K562 (cell line): ENCODE results near the gene DLX2. TPM values are rescaled to one million over a fixed set of nuclear protein-coding genes. Genes with fewer than 3 reads are reported as not detected.

Experiments
- ATAC-seq: fragments of 200-7000 bp; cut with Tn5 transposase; 3 replicates; pipeline ENCODE4 v1.9.1; 2020; ENCODE audit warnings: moderate library complexity
- BruUV-seq: library from RNA; stranded (reverse); fragments of 400-500 nt; replicated peaks from 2 replicates; lab custom pipeline; 2021; lab: Mats Ljungman, UMichigan
- CTCF ChIA-PET: fragments of 300-600 bp; formaldehyde crosslinking; extraction: SDS; loops from one replicate; lab custom pipeline; 2021; ENCODE audit warnings: low intra/inter-chr PET ratio; lab: Yijun Ruan, JAX
- POLR2A ChIA-PET: fragments of 300-600, 350-650 bp; sonication (Branson Sonifier 250); formaldehyde crosslinking; extraction: SDS; loops from one replicate; lab custom pipeline; 2021; ENCODE audit warnings: antibody characterized with exemption, inconsistent platforms; lab: Yijun Ruan, JAX
- DNase-seq, 4 experiments: peaks; one replicate each; pipeline versions ENCODE4 v3.0.0 to v3.0.0-alpha.2; 2011 to 2018; ENCODE audit warnings: low spot score in 3 of 4, mixed read lengths in 3 of 4; ENCODE audit errors: extremely low read depth in 1 of 4
- FAIRE-seq: peaks from 2 replicates; lab custom pipeline; 2011; peaks lifted over from hg19 to GRCh38; lab: Jason Lieb, UNC
- H2AFZ ChIP-seq: 2 replicates; pipeline ENCODE4 v1.6.0; 2011; ENCODE audit warnings: low read depth, low read length, control low read depth, inconsistent platforms
- H3K27ac ChIP-seq: fragments of 200-600 bp; 3 replicates; pipeline ENCODE4 v1.8.0; 2011; ENCODE audit warnings: low read depth, mild to moderate bottlenecking, control low read depth, inconsistent platforms, low read length, moderate library complexity, mixed read lengths; ENCODE audit errors: extremely low read depth
- H3K27me3 ChIP-seq, 2 experiments: fragments of 300-600 bp in 1 of 2; 2 replicates in 1 of 2; 3 replicates in 1 of 2; pipeline versions ENCODE4 v1.6.0 to v1.8.0; 2011; ENCODE audit warnings: inconsistent platforms in 2 of 2, low read length in 2 of 2, mild to moderate bottlenecking in 1 of 2, mixed read lengths in 1 of 2, moderate library complexity in 1 of 2; ENCODE audit not compliant: control insufficient read depth in 2 of 2, insufficient read depth in 2 of 2
- H3K36me3 ChIP-seq: fragments of 300-600 bp; 3 replicates; pipeline ENCODE4 v1.8.0; 2011; ENCODE audit warnings: mild to moderate bottlenecking, low read length, inconsistent platforms; ENCODE audit not compliant: control insufficient read depth, insufficient read depth
- H3K4me1 ChIP-seq, 2 experiments: fragments of 200-600 bp in 1 of 2; replicated peaks in 1 of 2; 2 replicates in 1 of 2; 3 replicates in 1 of 2; pipeline versions ENCODE4 v1.5.1 to v1.8.0; 2011; ENCODE audit warnings: inconsistent platforms in 2 of 2, low read length in 2 of 2, mild to moderate bottlenecking in 1 of 2, mixed read lengths in 1 of 2, moderate library complexity in 1 of 2; ENCODE audit not compliant: control insufficient read depth in 2 of 2, insufficient read depth in 2 of 2
- H3K4me2 ChIP-seq: 2 replicates; pipeline ENCODE4 v1.6.1; 2011; ENCODE audit warnings: low read length, control low read depth, inconsistent platforms, mixed read lengths; ENCODE audit not compliant: insufficient read depth
- H3K4me3 ChIP-seq: fragments of 200-600 bp; sonication (generic), shearing (Covaris generic); 2 replicates; pipeline ENCODE4 v1.5.1; 2016; ENCODE audit warnings: control low read depth, inconsistent platforms
- H3K79me2 ChIP-seq: fragments of 200-600 bp; 3 replicates; pipeline ENCODE4 v1.8.0; 2011; ENCODE audit warnings: low read length, inconsistent platforms; ENCODE audit not compliant: control insufficient read depth, insufficient read depth
- H3K9ac ChIP-seq, 2 experiments: 2 replicates each; pipeline versions ENCODE4 v1.6.0 to v1.6.1; 2011; ENCODE audit warnings: low read depth in 2 of 2, low read length in 2 of 2, control low read depth in 1 of 2, inconsistent platforms in 1 of 2, mild to moderate bottlenecking in 1 of 2, mixed read lengths in 1 of 2; ENCODE audit not compliant: insufficient read depth in 1 of 2
- H3K9me1 ChIP-seq: one replicate; pipeline ENCODE4 v1.6.0; 2011; ENCODE audit warnings: inconsistent platforms, mild to moderate bottlenecking, low read length, moderate library complexity; ENCODE audit not compliant: control insufficient read depth, insufficient read depth
- H3K9me3 ChIP-seq: replicated peaks from 2 replicates; pipeline ENCODE4 v1.5.1; 2011; ENCODE audit warnings: low read depth, low read length, inconsistent platforms; ENCODE audit not compliant: control insufficient read depth, insufficient read depth
- H4K20me1 ChIP-seq: replicated peaks from 2 replicates; pipeline ENCODE4 v1.6.1; 2011; ENCODE audit warnings: low read length, inconsistent platforms, mixed read lengths; ENCODE audit not compliant: control insufficient read depth, insufficient read depth
- KAT8 ChIP-seq: fragments of 450-650 bp; IDR thresholded peaks from 2 replicates; pipeline ENCODE4 v1.6.1; 2016; ENCODE audit warnings: low read depth, mild to moderate bottlenecking
- RBM14 ChIP-seq: fragments of 200-400 bp; formaldehyde crosslinking; IDR thresholded peaks from 2 replicates; pipeline ENCODE4 v1.6.1; 2018; ENCODE audit warnings: low read depth, mild to moderate bottlenecking, low read length, moderate library complexity, borderline replicate concordance; ENCODE audit not compliant: insufficient read depth
- ZNF586 ChIP-seq: fragments of 450-650 bp; formaldehyde crosslinking; conservative IDR thresholded peaks from 2 replicates; pipeline ENCODE4 v1.4.0; 2020; ENCODE audit warnings: mild to moderate bottlenecking, moderate library complexity
- WGBS: fragments of 100-300 bp; shearing (Covaris generic); methylation state at CpG from one replicate; pipeline ENCODE4 v1.1.6; 2016; ENCODE audit warnings: low coverage, mixed read lengths; ENCODE audit not compliant: insufficient coverage; ENCODE audit errors: missing lambda C conversion rate; 5-methylcytosine and 5-hydroxymethylcytosine counted together
- in situ Hi-C: fragments of 300-500 bp; cut with MboI; formaldehyde crosslinking; loops from 4 replicates; pipeline ENCODE4 v1.15.0; 2018; ENCODE audit warnings: inconsistent platforms, mixed read lengths
- intact Hi-C: fragments of 100-400 bp; cut with micrococcal nuclease; formaldehyde crosslinking; loops from 2 replicates; pipeline ENCODE4 v1.14.2; 2022
- polyA plus RNA-seq, 8 experiments: library from polyadenylated mRNA; depleted of rRNA in 4 of 8; stranded (reverse) in 5 of 8; unstranded in 3 of 8; fragments of >200 nt; fragmentation: Nextera tagmentation in 2 of 8; fragmentation: Illumina TruSeq in 1 of 8; extraction: Ambion mirVana in 2 of 8; extraction: Trizol in 1 of 8; gene quantifications; 2 replicates each; pipeline versions ENCODE4 v1.2.1 to v1.2.3, GENCODE V29; 2011 to 2014; ENCODE audit warnings: inconsistent platforms in 1 of 8, missing spikeins in 1 of 8
- total RNA-seq, 7 experiments: library from RNA; depleted of rRNA in 6 of 7; stranded (reverse); fragments of >200 nt in 6 of 7; fragmentation: Illumina TruSeq in 2 of 7; extraction: Trizol in 2 of 7; gene quantifications; 2 replicates each; pipeline versions ENCODE4 v1.2.1 to v1.2.3, GENCODE V29; 2011 to 2021; ENCODE audit warnings: low replicate concordance in 1 of 7

Gene DLX2
- total and polyA plus RNA-seq, 9 of the 15 experiments (the other 6 are each of a cell fraction or from before 2014, with no cell fraction given) = 0.14 to 4.3 (median 0.86) TPM

DNA sequence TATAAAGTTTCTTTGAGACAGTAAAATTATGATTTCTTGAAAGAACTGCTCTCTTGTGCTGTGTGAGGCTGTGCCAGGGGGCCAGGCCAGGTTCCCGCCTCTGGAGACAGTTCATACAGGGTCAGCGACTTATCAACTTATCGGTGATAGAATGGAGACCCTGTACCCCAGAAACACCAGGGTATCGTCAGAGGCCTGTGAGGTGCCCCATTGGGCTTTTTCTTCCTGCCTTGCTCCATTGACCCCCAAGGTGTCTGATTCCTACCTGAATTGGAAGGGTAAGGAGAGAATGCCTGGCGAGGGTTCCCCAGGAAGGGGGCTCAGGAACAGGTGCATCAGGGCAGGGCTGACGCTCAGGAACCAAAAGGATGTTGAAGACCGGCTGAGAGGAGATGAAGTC is 13.1 kb downstream of the DLX2 start (continued):
- TF ChIP-seq ZNF586 (no peak), KAT8 (no peak)

DNA sequence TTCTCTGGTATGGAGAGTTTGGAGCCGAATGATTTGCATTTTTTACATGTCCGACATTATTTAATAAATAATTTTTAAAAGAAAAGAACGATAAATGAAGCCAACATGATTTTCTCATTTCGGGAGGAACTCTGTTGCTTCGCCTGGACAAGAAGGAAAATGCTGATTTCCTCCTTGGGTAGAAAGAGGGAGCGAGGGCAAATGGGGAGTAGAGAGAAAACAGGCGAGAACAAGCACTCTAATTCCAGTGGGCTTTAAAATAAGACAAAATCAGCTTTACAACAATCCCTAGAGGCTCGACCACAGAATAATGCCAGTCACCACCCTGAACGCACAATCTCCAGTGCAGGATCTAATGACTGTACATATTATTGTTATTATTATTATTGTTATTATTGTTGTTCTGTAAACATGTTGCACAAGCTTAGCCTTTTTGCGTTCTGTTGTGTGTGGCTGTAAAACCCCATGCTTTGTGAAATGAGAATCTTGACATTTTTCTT is 13.6 kb downstream of the DLX2 start:
- Histone ChIP-seq H3K9ac (no peak overlapping the region), H3K79me2 (peaks cover 8% of the 10 kb centered on the region; the same call in 2 of the 3 replicates), H3K27me3 (no peaks in the 10 kb centered on the region), H3K27ac (no peak overlapping the region), H3K9me3 (no peaks in the 10 kb centered on the region), H3K36me3 (peaks cover 20% of the 10 kb centered on the region; the same call in 1 of the 3 replicates), H3K4me2 (no peak overlapping the region), H3K4me3 (no peak overlapping the region), H3K9me1 (no peaks in the 10 kb centered on the region), H4K20me1 (no peaks in the 10 kb centered on the region), H3K4me1 (peaks cover 8 to 31% of the 10 kb centered on the region in 2 experiments; a peak in 4 of 5 replicates), H2AFZ (no peak overlapping the region)
- in situ Hi-C loops = no loop called here
- ATAC-seq (no peak), DNase-seq (no peak), FAIRE-seq (no peak)
- WGBS = 83% methylated on average over 10 of the region's 10 CpGs
- intact Hi-C loops = no loop called here
- TF ChIP-seq RBM14 = no peak
- no TSS peak for BruUV-seq
- POLR2A ChIA-PET = interaction anchor here (0.6 to 1.7 kb wide), 4 partner anchors 11 to 168 kb away, joined by 3 read pairs; no protein-coding TSS in a partner anchor
- CTCF ChIA-PET = no interaction called here
